K562 (cell line): ENCODE measurements around the gene SPTBN4. TPM values are rescaled to one million over a fixed set of nuclear protein-coding genes. Genes with fewer than 3 reads are reported as not detected.

Experiments used
- C11orf30 ChIP-seq: fragments of 450-650 bp; IDR thresholded peaks from 2 replicates; pipeline ENCODE4 v1.6.1; 2016; ENCODE audit warnings: low read depth, mild to moderate bottlenecking
- CBFB ChIP-seq: sonication (generic); formaldehyde crosslinking; IDR thresholded peaks from 2 replicates; pipeline ENCODE4 v1.4.0; 2020; ENCODE audit warnings: mild to moderate bottlenecking, missing genetic modification reagents
- CTBP1 ChIP-seq: fragments of 450-650 bp; IDR thresholded peaks from 2 replicates; pipeline ENCODE4 v1.6.1; 2016; ENCODE audit warnings: borderline replicate concordance
- GABPB2 ChIP-seq: fragments of 250-450 bp; sonication (Bioruptor Pico); conservative IDR thresholded peaks from 2 replicates; pipeline ENCODE4 v1.5.1; 2021; ENCODE audit warnings: mild to moderate bottlenecking
- ILK ChIP-seq: fragments of 450-650 bp; IDR thresholded peaks from 2 replicates; pipeline ENCODE4 v1.6.1; 2016; ENCODE audit warnings: missing genetic modification characterization, low read depth, mild to moderate bottlenecking, missing compliant biosample characterization, moderate library complexity, borderline replicate concordance
- KLF6 ChIP-seq: fragments of 250-450 bp; sonication (Bioruptor Pico); IDR thresholded peaks from 2 replicates; pipeline ENCODE4 v1.4.0; 2020; ENCODE audit warnings: mild to moderate bottlenecking, moderate library complexity, borderline replicate concordance
- NFXL1 ChIP-seq: fragments of 450-650 bp; formaldehyde crosslinking; IDR thresholded peaks from 2 replicates; pipeline ENCODE4 v1.4.0; 2021; ENCODE audit warnings: mild to moderate bottlenecking
- NR3C1 ChIP-seq: sonication (generic); formaldehyde crosslinking; IDR thresholded peaks from 2 replicates; pipeline ENCODE4 v1.8.1; 2022; ENCODE audit warnings: missing genetic modification reagents
- PURB ChIP-seq: sonication (generic); formaldehyde crosslinking; IDR thresholded peaks from 2 replicates; pipeline ENCODE4 v1.9.0; 2021; ENCODE audit warnings: low read depth, mild to moderate bottlenecking, missing genetic modification reagents
- SIX5 ChIP-seq, 2 experiments: IDR thresholded peaks; 2 replicates each; pipeline ENCODE4 v1.6.1; 2011; ENCODE audit warnings: low read length in 2 of 2, borderline replicate concordance in 1 of 2, low read depth in 1 of 2, mild to moderate bottlenecking in 1 of 2, moderate library complexity in 1 of 2; ENCODE audit not compliant: insufficient read depth in 1 of 2
- TAF9B ChIP-seq: fragments of 450-650 bp; IDR thresholded peaks from 2 replicates; pipeline ENCODE4 v1.6.1; 2018; ENCODE audit warnings: mild to moderate bottlenecking; ENCODE audit not compliant: partially characterized antibody
- TCF3 ChIP-seq: sonication (generic); formaldehyde crosslinking; IDR thresholded peaks from 2 replicates; pipeline ENCODE4 v1.4.0; 2020; ENCODE audit warnings: mild to moderate bottlenecking, missing genetic modification reagents
- ZNF79 ChIP-seq: fragments of 250-450 bp; sonication (Bioruptor Pico); IDR thresholded peaks from 2 replicates; pipeline ENCODE4 v1.4.0; 2020; ENCODE audit warnings: low read depth, mild to moderate bottlenecking, moderate library complexity
- polyA plus RNA-seq, 8 experiments: library from polyadenylated mRNA; depleted of rRNA in 4 of 8; stranded (reverse) in 5 of 8; unstranded in 3 of 8; fragments of >200 nt; fragmentation: Nextera tagmentation in 2 of 8; fragmentation: Illumina TruSeq in 1 of 8; extraction: Ambion mirVana in 2 of 8; extraction: Trizol in 1 of 8; gene quantifications; 2 replicates each; pipeline versions ENCODE4 v1.2.1 to v1.2.3, GENCODE V29; 2011 to 2014; ENCODE audit warnings: inconsistent platforms in 1 of 8, missing spikeins in 1 of 8
- total RNA-seq, 7 experiments: library from RNA; depleted of rRNA in 6 of 7; stranded (reverse); fragments of >200 nt in 6 of 7; fragmentation: Illumina TruSeq in 2 of 7; extraction: Trizol in 2 of 7; gene quantifications; 2 replicates each; pipeline versions ENCODE4 v1.2.1 to v1.2.3, GENCODE V29; 2011 to 2021; ENCODE audit warnings: low replicate concordance in 1 of 7
- TF ChIP-seq, protein P1 (sequence below): sonication (generic); formaldehyde crosslinking; IDR thresholded peaks from 2 replicates; pipeline ENCODE4 v1.8.0; 2022; ENCODE audit warnings: missing genetic modification reagents, mild to moderate bottlenecking, borderline replicate concordance
- TF ChIP-seq, protein P2 (sequence below): fragments of 250-450 bp; sonication (Bioruptor Pico); IDR thresholded peaks from 2 replicates; pipeline ENCODE4 v1.8.0; 2021; ENCODE audit warnings: borderline replicate concordance, mild to moderate bottlenecking, moderate library complexity; ENCODE audit not compliant: poor library complexity, severe bottlenecking
- TF ChIP-seq, protein P3 (sequence below): sonication (generic); formaldehyde crosslinking; IDR thresholded peaks from 2 replicates; pipeline ENCODE4 v1.8.0; 2023; ENCODE audit warnings: missing genetic modification reagents, mild to moderate bottlenecking, borderline replicate concordance
- TF ChIP-seq, protein P4 (sequence below): fragments of 250-450 bp; sonication (Bioruptor Pico); IDR thresholded peaks from 2 replicates; pipeline ENCODE4 v1.8.0; 2022; ENCODE audit warnings: moderate library complexity, mild to moderate bottlenecking, inconsistent platforms

The SPTBN4 gene
- total and polyA plus RNA-seq, 9 of the 15 experiments (the other 6 are each of a cell fraction or from before 2014, with no cell fraction given) = 0.01 to 1.5 (median 0.86) TPM

DNA sequence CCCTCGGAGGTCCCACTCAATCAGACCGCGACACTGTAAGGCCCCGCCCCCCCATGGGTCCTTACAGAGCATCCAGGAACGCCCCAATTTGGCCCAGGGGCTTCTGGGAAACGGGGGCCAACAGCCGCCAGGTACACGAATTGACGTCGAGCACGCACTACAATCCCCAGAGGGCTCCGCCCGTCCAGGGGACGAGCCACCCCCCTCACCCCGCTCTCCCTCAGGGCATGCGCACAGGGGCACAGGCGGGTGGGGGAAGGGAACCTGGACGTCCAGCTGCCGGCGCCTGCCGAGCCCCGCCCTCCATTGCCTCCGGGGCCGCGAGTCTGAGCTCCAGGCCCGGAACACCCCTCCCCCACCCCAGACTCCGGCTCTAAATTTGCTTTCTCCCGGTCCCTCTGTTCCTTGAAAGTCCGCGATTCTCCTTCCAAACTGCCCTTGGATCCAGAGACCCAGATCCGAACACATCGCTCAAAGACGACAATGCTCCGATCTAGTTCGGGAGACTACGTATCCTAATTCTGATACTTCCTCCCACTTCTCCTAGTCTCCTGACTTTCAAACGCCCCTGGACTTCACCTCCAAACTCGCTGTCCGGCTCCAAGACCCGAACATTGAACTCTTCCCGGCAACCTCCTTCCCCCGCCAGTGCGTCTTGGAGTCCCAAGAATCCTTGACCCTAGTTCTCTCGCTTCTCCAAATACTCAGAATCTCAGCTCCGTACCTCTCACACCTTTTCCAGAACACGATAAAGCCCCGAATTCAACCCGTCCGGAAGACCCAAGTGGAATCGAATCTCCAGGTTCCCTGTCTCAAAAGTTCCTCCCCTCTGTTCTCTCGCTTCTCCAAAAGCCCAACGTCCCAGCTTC, 23.4 kb upstream of the SPTBN4 start (continued):
- TF ChIP-seq, protein P1, sequence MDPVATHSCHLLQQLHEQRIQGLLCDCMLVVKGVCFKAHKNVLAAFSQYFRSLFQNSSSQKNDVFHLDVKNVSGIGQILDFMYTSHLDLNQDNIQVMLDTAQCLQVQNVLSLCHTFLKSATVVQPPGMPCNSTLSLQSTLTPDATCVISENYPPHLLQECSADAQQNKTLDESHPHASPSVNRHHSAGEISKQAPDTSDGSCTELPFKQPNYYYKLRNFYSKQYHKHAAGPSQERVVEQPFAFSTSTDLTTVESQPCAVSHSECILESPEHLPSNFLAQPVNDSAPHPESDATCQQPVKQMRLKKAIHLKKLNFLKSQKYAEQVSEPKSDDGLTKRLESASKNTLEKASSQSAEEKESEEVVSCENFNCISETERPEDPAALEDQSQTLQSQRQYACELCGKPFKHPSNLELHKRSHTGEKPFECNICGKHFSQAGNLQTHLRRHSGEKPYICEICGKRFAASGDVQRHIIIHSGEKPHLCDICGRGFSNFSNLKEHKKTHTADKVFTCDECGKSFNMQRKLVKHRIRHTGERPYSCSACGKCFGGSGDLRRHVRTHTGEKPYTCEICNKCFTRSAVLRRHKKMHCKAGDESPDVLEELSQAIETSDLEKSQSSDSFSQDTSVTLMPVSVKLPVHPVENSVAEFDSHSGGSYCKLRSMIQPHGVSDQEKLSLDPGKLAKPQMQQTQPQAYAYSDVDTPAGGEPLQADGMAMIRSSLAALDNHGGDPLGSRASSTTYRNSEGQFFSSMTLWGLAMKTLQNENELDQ = no peak
- TF ChIP-seq PURB (CRISPR knock-in tag) = no peak
- peak; percentile 43; the same call in 1 of the 2 replicates for TF ChIP-seq KLF6 (CRISPR knock-in tag)
- TF ChIP-seq TAF9B = no peak
- no peak for TF ChIP-seq GABPB2
- TF ChIP-seq ZNF79 = no peak
- TF ChIP-seq, protein P2, sequence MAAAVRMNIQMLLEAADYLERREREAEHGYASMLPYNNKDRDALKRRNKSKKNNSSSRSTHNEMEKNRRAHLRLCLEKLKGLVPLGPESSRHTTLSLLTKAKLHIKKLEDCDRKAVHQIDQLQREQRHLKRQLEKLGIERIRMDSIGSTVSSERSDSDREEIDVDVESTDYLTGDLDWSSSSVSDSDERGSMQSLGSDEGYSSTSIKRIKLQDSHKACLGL = no peak
- TF ChIP-seq NFXL1 (CRISPR knock-in tag) = no peak
- TF ChIP-seq ILK = no peak
- TF ChIP-seq CTBP1 = peak; percentile 67
- TF ChIP-seq SIX5 (IDR thresholded peaks at IDR 0.05; ENCODE audit: borderline replicate concordance in 1 of 2, insufficient read depth in 1 of 2, low read depth in 1 of 2, low read length in 2 of 2) = peak; percentile 71 to 82
- TF ChIP-seq NR3C1 = no peak
- TF ChIP-seq CBFB (CRISPR knock-in tag) = no peak
- TF ChIP-seq, protein P3, sequence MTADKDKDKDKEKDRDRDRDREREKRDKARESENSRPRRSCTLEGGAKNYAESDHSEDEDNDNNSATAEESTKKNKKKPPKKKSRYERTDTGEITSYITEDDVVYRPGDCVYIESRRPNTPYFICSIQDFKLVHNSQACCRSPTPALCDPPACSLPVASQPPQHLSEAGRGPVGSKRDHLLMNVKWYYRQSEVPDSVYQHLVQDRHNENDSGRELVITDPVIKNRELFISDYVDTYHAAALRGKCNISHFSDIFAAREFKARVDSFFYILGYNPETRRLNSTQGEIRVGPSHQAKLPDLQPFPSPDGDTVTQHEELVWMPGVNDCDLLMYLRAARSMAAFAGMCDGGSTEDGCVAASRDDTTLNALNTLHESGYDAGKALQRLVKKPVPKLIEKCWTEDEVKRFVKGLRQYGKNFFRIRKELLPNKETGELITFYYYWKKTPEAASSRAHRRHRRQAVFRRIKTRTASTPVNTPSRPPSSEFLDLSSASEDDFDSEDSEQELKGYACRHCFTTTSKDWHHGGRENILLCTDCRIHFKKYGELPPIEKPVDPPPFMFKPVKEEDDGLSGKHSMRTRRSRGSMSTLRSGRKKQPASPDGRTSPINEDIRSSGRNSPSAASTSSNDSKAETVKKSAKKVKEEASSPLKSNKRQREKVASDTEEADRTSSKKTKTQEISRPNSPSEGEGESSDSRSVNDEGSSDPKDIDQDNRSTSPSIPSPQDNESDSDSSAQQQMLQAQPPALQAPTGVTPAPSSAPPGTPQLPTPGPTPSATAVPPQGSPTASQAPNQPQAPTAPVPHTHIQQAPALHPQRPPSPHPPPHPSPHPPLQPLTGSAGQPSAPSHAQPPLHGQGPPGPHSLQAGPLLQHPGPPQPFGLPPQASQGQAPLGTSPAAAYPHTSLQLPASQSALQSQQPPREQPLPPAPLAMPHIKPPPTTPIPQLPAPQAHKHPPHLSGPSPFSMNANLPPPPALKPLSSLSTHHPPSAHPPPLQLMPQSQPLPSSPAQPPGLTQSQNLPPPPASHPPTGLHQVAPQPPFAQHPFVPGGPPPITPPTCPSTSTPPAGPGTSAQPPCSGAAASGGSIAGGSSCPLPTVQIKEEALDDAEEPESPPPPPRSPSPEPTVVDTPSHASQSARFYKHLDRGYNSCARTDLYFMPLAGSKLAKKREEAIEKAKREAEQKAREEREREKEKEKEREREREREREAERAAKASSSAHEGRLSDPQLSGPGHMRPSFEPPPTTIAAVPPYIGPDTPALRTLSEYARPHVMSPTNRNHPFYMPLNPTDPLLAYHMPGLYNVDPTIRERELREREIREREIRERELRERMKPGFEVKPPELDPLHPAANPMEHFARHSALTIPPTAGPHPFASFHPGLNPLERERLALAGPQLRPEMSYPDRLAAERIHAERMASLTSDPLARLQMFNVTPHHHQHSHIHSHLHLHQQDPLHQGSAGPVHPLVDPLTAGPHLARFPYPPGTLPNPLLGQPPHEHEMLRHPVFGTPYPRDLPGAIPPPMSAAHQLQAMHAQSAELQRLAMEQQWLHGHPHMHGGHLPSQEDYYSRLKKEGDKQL = no peak
- TF ChIP-seq C11orf30 = no peak
- TF ChIP-seq, protein P4, sequence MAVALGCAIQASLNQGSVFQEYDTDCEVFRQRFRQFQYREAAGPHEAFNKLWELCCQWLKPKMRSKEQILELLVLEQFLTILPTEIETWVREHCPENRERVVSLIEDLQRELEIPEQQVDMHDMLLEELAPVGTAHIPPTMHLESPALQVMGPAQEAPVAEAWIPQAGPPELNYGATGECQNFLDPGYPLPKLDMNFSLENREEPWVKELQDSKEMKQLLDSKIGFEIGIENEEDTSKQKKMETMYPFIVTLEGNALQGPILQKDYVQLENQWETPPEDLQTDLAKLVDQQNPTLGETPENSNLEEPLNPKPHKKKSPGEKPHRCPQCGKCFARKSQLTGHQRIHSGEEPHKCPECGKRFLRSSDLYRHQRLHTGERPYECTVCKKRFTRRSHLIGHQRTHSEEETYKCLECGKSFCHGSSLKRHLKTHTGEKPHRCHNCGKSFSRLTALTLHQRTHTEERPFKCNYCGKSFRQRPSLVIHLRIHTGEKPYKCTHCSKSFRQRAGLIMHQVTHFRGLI (CRISPR knock-in tag) = no peak
- no peak; the same call in none of the 2 replicates for TF ChIP-seq TCF3 (CRISPR knock-in tag)
